GM12872 (cell line): Measurements from ENCODE around the gene KPTN.

Experiments
- TF ChIP-seq, protein P1 (sequence below): IDR thresholded peaks from 3 replicates; pipeline ENCODE4 v1.5.1; 2011; ENCODE audit warnings: low read depth, mild to moderate bottlenecking, low read length, moderate library complexity; ENCODE audit not compliant: insufficient read depth

KPTN gene

DNA sequence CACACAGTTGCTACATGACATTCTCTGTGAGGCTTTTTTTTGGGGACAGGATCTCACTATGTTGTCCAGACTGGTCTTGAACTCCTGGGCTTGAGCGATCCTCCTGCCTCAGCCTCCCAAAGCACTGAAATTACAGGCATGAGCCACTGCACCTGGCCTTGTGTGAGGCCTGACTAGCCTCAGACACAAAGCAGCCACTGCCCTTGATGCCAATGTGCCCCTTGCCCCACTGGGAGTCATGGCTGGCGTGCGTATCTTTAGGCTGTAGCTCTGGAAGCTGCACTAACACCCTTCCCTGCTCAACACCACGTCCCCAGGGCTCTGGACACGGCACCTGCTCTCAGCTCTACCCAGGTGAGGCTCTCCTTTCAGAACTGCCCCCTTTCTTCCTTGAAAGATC is 14.5 kb upstream of the KPTN start:
- TF ChIP-seq, protein P1, sequence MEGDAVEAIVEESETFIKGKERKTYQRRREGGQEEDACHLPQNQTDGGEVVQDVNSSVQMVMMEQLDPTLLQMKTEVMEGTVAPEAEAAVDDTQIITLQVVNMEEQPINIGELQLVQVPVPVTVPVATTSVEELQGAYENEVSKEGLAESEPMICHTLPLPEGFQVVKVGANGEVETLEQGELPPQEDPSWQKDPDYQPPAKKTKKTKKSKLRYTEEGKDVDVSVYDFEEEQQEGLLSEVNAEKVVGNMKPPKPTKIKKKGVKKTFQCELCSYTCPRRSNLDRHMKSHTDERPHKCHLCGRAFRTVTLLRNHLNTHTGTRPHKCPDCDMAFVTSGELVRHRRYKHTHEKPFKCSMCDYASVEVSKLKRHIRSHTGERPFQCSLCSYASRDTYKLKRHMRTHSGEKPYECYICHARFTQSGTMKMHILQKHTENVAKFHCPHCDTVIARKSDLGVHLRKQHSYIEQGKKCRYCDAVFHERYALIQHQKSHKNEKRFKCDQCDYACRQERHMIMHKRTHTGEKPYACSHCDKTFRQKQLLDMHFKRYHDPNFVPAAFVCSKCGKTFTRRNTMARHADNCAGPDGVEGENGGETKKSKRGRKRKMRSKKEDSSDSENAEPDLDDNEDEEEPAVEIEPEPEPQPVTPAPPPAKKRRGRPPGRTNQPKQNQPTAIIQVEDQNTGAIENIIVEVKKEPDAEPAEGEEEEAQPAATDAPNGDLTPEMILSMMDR = no peak

DNA sequence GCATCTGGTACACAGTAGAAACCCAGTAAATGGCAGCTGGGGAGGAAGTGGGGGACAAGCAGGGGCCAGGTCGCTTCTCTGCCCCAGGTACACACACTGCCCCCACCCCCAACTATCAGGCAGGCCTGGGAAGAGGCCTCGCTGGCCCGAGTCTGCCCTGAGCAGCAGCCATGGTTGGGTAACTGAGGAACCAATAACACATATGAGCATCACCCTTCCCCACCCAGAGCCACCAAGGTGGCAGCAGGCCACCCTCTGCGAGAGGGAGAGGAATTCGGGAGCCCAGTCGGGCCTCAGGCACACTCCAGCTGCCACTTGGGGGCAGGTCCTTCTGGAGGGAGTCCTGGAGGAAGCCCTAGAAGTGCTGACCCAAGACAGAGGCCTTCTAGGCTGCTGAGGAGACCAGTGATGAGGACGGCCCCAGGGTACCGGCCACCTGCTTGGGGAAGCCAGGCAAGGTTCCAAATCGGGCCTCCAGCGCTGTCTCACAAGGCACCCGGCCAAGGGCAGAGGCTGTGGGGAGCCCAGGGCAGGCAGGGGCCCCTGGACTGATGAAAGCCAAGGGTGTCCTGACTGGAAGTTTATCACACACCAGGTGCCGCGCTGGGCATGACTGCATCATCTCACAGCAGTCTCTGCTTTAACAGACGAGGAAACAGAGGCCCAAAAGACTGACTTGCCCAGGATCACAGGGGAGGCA is 14.0 kb upstream of the KPTN start:
- TF ChIP-seq, protein P1 = no peak

DNA sequence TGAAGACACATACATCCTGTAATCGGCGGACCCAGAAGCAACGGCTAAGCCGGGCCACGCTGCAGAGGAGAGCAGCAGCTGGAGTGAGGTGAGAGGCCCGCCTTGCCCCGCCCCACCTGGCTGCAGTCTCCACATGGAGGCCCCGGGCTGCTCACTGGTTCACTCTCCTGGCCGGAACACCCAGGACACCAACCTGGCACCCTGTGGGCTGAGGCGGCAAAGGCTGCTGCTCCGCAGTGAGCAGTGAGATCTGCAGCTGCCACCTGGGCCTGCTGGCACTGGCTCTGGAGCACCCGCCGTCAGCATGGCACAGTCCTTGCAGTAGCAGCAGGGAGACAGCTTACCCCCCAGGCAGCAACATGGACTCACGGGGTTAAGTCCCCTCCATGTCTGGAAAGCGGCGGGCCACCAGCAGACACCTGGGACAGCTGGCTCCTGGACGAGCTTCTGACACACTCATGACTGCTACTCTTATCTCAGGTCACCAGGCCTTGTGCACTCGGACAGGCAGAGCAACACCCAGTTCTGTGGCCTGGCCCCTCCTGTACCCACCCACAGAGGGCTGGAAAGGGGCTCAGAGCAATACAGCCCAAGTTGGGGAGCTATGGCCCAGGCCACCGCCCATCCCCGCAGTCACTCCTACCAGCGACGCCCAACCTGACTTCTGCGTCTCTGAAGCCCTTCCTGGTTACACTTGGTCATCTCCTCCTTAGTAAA is 13.2 kb upstream of the KPTN start:
- TF ChIP-seq, protein P1 = no peak

DNA sequence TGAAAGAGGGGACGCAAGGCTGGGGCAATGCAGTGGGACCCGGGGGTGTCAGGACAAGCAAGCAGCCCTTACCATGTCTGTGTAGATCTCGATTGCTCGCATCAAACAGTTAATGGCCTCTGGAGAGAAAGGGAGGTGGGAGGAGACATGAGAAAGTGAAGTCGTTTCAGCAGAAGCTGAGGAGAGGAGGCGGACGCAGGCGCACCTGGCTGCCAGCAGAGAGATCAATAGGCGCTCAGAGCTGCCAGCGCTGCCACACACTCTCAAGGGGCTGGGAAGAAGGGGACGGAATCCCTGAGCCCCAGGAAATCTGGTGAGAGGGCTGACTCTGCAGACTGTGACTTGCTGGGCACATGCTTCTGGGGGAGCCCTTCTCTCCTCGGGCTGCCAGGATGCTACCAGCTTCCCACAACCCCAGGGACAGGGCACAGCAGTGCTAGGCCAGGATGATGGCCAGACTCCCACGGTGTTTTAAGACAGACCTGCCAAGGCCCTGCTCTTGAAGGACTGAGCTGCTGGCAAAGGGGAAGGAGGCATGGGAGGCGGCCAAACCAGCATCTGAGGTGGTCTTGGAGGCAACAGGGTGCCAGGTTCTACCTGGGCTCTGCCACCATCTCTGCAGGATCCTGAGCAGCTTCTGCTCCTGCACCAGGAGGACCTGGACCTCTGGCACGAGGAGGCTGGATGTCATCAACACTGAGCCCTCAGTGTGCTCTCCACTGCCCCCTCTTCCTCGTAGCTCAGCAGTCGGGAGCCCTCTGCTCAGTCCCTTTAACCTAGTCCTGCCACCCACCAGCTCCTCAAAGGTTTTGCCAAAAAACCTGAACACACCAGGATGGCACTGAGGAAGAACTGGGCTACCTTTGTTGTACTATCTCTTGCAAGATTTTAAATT is 11.7 kb upstream of the KPTN start:
- TF ChIP-seq, protein P1 = no peak

DNA sequence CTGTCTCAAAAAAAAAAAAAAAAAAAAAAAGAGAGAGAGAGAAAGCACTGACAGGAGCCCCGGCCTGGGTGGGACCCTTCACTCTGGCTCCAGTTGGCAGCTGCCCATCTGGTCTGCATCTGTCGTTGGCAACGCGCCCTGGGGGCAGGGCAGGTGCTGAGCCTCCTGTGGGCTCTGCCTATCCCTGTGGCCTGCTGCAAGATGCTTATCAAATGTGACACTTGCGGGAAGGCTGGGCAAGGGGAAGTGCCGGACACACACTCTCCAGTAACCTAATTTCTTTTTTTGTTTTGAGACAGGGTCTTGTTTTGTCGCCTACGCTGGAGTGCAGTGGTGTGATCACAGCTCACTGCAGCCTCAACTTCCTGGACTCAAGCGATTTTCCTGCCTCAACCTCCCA is 10.7 kb upstream of the KPTN start:
- TF ChIP-seq, protein P1 = no peak

DNA sequence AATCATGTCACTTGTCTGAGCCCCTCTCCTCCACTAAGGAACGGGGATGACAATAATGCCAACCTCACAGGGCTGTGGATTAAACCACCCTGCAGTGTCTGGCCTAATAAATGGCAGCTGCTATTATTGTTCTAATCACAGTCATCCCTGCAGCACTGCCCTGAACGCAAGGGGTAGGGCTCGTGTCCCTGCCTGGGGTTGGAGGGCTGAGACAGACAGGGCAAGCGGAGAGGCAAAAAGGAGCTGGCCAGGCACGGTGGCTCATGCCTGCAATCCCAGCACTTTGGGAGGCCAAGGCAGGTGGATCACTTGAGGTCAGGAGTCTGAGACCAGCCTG is 10.2 kb upstream of the KPTN start:
- TF ChIP-seq, protein P1 = no peak
